ENCODE results near the gene SERPINB6. TPM values are rescaled to one million over a fixed set of nuclear protein-coding genes. Genes with fewer than 3 reads are reported as not detected.
A peak's percentile ranks its signal among the peaks of the same experiment; 100 is the strongest.
"Not testable (repeated sequence)": the region's sequence is repeated elsewhere in the genome, so short reads cannot be mapped to it uniquely, and the experiment has no call there.

Gene SERPINB6
- total and polyA plus RNA-seq, 2 donors: 23.1 to 84.3 TPM

DNA sequence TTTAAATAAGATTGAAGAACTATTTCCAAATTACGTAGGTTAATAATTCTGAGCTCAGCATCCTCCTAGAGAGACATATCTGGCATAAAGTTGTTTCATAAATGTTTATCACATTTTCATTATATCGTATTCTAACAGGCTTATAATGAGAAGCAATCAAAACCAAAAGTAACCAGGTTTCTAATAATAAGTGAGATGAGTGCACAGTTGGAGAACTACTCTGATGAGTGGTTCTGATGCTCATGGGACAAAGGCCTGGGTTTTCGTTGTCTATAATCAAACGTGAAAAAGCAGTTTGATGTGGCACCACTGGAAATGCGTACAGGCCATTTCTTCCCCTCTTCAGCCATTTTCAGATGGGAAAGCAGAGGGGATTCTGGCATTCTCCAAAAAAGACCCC lies 4.7 kb upstream of the SERPINB6 start:
- no peak for DNase-seq (ENCODE audit: low read depth in 6 of 9, low spot score in 9 of 9)
- Histone ChIP-seq H3K4me3 (ENCODE audit: low read length in 2 of 2) (no peak overlapping the region), H3K27ac (ENCODE audit: low read depth in 1 of 2, low read length in 1 of 2) (no peak overlapping the region), H3K4me1 (ENCODE audit: control insufficient read depth in 2 of 2, insufficient read depth in 2 of 2, low read length in 2 of 2) (peaks cover 6% of the 10 kb centered on the region in 2 donors), H3K36me3 (ENCODE audit: control insufficient read depth in 2 of 2, insufficient read depth in 2 of 2, low read length in 1 of 2) (no peaks in the 10 kb centered on the region), H3K9me3 (ENCODE audit: control insufficient read depth in 2 of 2, insufficient read depth in 1 of 2, low read length in 1 of 2) (no peaks in the 10 kb centered on the region), H3K27me3 (ENCODE audit: control insufficient read depth in 2 of 2, insufficient read depth in 1 of 2, low read length in 1 of 2) (peaks cover 12 to 28% of the 10 kb centered on the region in 2 donors)
- 80% methylated on average over 5 of the region's 5 CpGs for WGBS

DNA sequence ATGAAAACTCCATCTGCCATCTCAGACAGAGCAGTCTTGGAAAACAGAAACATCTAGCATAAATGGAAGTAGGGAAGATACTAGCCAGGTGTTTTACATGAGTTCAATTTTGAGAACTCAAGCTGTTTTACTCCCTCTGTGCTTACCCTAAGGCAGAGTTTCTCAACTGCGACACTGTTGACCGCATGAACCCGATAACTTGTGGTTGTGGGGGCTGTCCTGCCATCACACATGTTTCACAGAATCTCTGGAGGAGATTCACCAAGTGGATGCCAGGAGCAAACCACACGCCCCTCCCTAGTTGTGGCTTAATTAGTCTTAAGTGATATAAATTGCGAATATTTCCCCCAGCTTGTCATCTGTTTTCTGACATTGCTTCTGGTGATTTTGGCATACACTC lies 2.3 kb upstream of the SERPINB6 start:
- Histone ChIP-seq H3K27ac (ENCODE audit: low read depth in 1 of 2, low read length in 1 of 2) (no peak overlapping the region), H3K4me1 (ENCODE audit: control insufficient read depth in 2 of 2, insufficient read depth in 2 of 2, low read length in 2 of 2) (peaks cover 6% of the 10 kb centered on the region in 2 donors), H3K27me3 (ENCODE audit: control insufficient read depth in 2 of 2, insufficient read depth in 1 of 2, low read length in 1 of 2) (peaks cover 18 to 49% of the 10 kb centered on the region in 2 donors), H3K36me3 (ENCODE audit: control insufficient read depth in 2 of 2, insufficient read depth in 2 of 2, low read length in 1 of 2) (no peaks in the 10 kb centered on the region), H3K4me3 (ENCODE audit: low read length in 2 of 2) (no peak overlapping the region), H3K9me3 (ENCODE audit: control insufficient read depth in 2 of 2, insufficient read depth in 1 of 2, low read length in 1 of 2) (no peaks in the 10 kb centered on the region)
- no peak for DNase-seq (ENCODE audit: low read depth in 6 of 9, low spot score in 9 of 9)
- 58% methylated on average over 5 of the region's 5 CpGs for WGBS

DNA sequence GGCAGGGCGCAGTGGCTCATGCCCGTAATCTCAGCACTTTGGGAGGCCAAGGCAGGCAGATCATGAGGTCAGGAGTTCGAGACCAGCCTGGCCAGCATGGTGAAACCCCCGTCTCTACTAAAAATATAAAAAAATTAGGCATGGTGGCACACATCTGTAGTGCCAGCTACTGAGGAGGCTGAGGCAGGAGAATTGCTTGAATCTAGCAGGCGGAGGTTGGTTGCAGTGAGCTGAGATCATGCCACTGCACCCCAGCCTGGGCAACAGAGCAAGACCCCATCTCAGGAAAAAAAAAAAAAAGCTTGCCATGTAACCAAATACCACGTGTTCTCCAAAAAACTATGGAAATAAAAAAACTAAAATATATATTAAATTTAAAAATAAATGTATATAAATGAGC lies 1.8 kb upstream of the SERPINB6 start:
- 97% methylated on average over 6 of the region's 6 CpGs for WGBS
- H3K27me3 ChIP-seq (ENCODE audit: control insufficient read depth in 2 of 2, insufficient read depth in 1 of 2, low read length in 1 of 2): peaks cover 19 to 52% of the 10 kb centered on the region in 2 donors
- DNase-seq (ENCODE audit: low read depth in 6 of 9, low spot score in 9 of 9); H3K27ac ChIP-seq (ENCODE audit: low read depth in 1 of 2, low read length in 1 of 2); H3K36me3 ChIP-seq (ENCODE audit: control insufficient read depth in 2 of 2, insufficient read depth in 2 of 2, low read length in 1 of 2); H3K9me3 ChIP-seq (ENCODE audit: control insufficient read depth in 2 of 2, insufficient read depth in 1 of 2, low read length in 1 of 2); H3K4me1 ChIP-seq (ENCODE audit: control insufficient read depth in 2 of 2, insufficient read depth in 2 of 2, low read length in 2 of 2); H3K4me3 ChIP-seq (ENCODE audit: low read length in 2 of 2): not testable (repeated sequence)

DNA sequence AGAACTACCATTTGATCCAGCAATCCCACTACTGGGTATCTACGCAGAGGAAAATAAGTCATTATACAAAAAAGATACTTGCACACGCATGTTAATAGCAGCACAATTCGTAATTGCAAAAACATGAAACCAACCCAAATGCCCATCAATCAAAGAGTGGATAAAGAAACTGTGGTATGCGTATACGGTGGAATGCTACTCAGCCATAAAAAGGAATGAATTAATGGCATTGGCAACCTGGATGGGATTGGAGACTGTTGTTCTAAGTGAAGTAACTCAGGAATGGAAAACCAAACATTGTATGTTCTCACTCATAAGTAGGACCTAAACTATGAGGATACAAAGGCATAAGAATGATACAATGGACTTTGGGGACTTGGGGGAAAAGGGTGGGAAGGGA lies 1.3 kb upstream of the SERPINB6 start:
- H3K4me3 ChIP-seq (ENCODE audit: low read length in 2 of 2); DNase-seq (ENCODE audit: low read depth in 6 of 9, low spot score in 9 of 9); H3K36me3 ChIP-seq (ENCODE audit: control insufficient read depth in 2 of 2, insufficient read depth in 2 of 2, low read length in 1 of 2); H3K27ac ChIP-seq (ENCODE audit: low read depth in 1 of 2, low read length in 1 of 2); H3K9me3 ChIP-seq (ENCODE audit: control insufficient read depth in 2 of 2, insufficient read depth in 1 of 2, low read length in 1 of 2); H3K4me1 ChIP-seq (ENCODE audit: control insufficient read depth in 2 of 2, insufficient read depth in 2 of 2, low read length in 2 of 2): not testable (repeated sequence)
- peaks cover 19 to 52% of the 10 kb centered on the region in 2 donors for H3K27me3 ChIP-seq (ENCODE audit: control insufficient read depth in 2 of 2, insufficient read depth in 1 of 2, low read length in 1 of 2)
- WGBS: 99% methylated on average over 5 of the region's 5 CpGs

DNA sequence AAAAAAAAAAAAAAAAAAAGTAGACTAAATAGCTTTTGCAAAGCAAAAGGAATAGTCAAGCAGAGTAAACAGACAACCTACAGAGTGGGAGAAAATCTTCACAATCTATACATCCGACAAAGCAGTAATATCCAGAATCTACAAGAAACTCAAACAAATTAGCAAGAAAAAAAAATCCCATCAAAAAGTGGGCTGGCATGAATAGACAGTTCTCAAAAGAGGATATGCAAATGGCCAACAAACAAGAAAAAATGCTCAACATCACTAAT lies 786 bp upstream of the SERPINB6 start:
- DNase-seq (ENCODE audit: low read depth in 6 of 9, low spot score in 9 of 9); H3K36me3 ChIP-seq (ENCODE audit: control insufficient read depth in 2 of 2, insufficient read depth in 2 of 2, low read length in 1 of 2); H3K4me1 ChIP-seq (ENCODE audit: control insufficient read depth in 2 of 2, insufficient read depth in 2 of 2, low read length in 2 of 2); H3K4me3 ChIP-seq (ENCODE audit: low read length in 2 of 2); H3K9me3 ChIP-seq (ENCODE audit: control insufficient read depth in 2 of 2, insufficient read depth in 1 of 2, low read length in 1 of 2); H3K27ac ChIP-seq (ENCODE audit: low read depth in 1 of 2, low read length in 1 of 2): not testable (repeated sequence)
- 55% methylated on average over 1 of the region's 1 CpG for WGBS
- H3K27me3 ChIP-seq (ENCODE audit: control insufficient read depth in 2 of 2, insufficient read depth in 1 of 2, low read length in 1 of 2): peaks cover 19 to 52% of the 10 kb centered on the region in 2 donors

DNA sequence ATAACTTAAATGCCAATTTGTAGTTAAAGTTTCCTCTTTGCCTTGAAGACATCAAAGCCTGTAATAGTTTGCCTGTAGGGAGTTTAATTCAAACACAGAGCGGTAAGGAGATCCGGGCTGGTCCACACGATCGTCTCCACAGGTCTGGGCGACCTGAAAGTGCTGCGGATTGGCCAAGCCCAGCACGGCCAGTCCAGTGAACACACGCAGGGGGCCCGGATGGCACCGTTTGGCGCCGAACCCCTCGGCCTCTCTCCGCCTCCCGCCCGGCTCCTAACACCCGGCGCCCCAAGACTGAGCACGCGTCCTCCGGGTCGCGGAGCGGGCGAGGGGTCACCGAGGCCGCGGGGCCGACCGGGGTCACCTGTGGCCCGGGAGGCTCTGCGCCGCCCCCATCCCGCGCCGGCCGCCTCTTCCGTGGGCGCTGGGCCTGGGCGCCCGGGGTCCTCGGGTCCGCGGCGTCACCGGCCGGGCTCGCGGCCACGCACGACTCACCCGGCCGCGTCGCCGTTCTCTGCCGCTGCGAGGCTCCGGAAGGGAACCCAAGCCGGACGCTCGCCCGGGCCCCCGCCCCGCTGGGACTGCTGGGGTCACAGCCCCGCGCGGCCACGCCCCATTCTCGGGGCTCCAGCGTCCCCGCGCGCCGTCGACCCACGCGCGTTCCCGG lies 481 bp downstream of the SERPINB6 start:
- under 1% methylated on average over 80 of the region's 80 CpGs for WGBS
- H3K27me3 ChIP-seq (ENCODE audit: control insufficient read depth in 2 of 2, insufficient read depth in 1 of 2, low read length in 1 of 2): peaks cover 19 to 52% of the 10 kb centered on the region in 2 donors
- peaks cover 6 to 10% of the 10 kb centered on the region in 2 donors for H3K4me1 ChIP-seq (ENCODE audit: control insufficient read depth in 2 of 2, insufficient read depth in 2 of 2, low read length in 2 of 2)
- H3K4me3 ChIP-seq (ENCODE audit: low read length in 2 of 2): peak overlapping the region; percentile 11 to 62
- H3K36me3 ChIP-seq (ENCODE audit: control insufficient read depth in 2 of 2, insufficient read depth in 2 of 2, low read length in 1 of 2): no peaks in the 10 kb centered on the region
- no peak for DNase-seq (ENCODE audit: low read depth in 6 of 9, low spot score in 9 of 9)
- peak overlapping the region in 1 of 2 donors; percentile 74 for H3K27ac ChIP-seq (ENCODE audit: low read depth in 1 of 2, low read length in 1 of 2)
- H3K9me3 ChIP-seq (ENCODE audit: control insufficient read depth in 2 of 2, insufficient read depth in 1 of 2, low read length in 1 of 2): no peaks in the 10 kb centered on the region

DNA sequence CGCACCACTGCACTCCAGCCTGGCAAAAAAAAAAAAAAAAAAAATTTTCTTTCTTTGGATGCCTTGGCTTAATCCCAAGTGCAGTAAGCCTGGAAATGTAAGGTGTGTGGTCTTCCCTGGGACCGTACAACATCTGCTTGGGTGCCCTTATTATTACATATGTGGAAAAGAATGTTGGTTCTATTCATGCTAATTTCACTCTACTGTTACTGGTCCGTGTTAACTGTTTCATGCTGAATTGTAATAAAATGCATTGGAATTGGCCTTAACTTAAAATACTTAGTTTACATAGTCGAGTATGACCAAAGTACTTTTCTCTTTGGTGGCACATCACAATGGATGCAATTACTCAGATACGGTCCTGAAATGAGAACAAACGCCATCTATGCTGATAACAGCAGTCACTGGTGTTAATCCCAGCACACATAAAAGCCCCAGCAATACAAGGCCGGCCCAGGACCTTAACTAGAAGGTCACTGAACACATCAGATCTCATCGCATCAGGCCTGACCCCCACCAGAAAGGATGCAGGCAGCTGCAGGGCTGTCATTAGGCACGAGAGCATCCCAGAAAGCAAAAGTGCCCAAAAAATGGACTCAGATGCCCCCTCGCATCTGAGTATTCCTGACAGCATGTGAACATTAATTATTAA lies 1.2 kb downstream of the SERPINB6 start:
- Histone ChIP-seq H3K4me1 (ENCODE audit: control insufficient read depth in 2 of 2, insufficient read depth in 2 of 2, low read length in 2 of 2) (peaks cover 6 to 10% of the 10 kb centered on the region in 2 donors), H3K27me3 (ENCODE audit: control insufficient read depth in 2 of 2, insufficient read depth in 1 of 2, low read length in 1 of 2) (peaks cover 19 to 52% of the 10 kb centered on the region in 2 donors), H3K36me3 (ENCODE audit: control insufficient read depth in 2 of 2, insufficient read depth in 2 of 2, low read length in 1 of 2) (no peaks in the 10 kb centered on the region), H3K9me3 (ENCODE audit: control insufficient read depth in 2 of 2, insufficient read depth in 1 of 2, low read length in 1 of 2) (no peaks in the 10 kb centered on the region), H3K4me3 (ENCODE audit: low read length in 2 of 2) (no peak overlapping the region), H3K27ac (ENCODE audit: low read depth in 1 of 2, low read length in 1 of 2) (no peak overlapping the region)
- WGBS: 78% methylated on average over 10 of the region's 10 CpGs
- DNase-seq (ENCODE audit: low read depth in 6 of 9, low spot score in 9 of 9): no peak

DNA sequence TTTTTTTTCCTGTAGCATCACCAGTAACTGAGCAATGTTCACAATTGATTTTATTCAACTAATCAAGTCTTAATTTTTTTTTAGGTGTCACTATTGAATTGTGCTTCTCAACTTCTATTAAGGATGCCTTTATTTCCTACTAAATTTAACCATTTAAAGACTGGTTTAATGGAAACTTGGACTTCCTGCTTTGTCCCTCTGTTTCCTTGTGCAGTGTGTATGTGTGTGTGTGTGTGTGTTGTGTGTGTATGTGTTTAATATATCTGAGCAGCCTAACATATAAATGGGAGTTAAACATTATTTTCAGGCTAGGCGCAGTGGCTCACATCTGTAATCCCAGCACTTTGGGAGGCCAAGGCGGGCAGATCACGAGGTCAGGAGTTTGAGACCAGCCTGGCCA lies 1.8 kb downstream of the SERPINB6 start:
- no peak overlapping the region for H3K4me3 ChIP-seq (ENCODE audit: low read length in 2 of 2)
- no peak overlapping the region for H3K27ac ChIP-seq (ENCODE audit: low read depth in 1 of 2, low read length in 1 of 2)
- H3K4me1 ChIP-seq (ENCODE audit: control insufficient read depth in 2 of 2, insufficient read depth in 2 of 2, low read length in 2 of 2): peaks cover 6 to 10% of the 10 kb centered on the region in 2 donors

DNA sequence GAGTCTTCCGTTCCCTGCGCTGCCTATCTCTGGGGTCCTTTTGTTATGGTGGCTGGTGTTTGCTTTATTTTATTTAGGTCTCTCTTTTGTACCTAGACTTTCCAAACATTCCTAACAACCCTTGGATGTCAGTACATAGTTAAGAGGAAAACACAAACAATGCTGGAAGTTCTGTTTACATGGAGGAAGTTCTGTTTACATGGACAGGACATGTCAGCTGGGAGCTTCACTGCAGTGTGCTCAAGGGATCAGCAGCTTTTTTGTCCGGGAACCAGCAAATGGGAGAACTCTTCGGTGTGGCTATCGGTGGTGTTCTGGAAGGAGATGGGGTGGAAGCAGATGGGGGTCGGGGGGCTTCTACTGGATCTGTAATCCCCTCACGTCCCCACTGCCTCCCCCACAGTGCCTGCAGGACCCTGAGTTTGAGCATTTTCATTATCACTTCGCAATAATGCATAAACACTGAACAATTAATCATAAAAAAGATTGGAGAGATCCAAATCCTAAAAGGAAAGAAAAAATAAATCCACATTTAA lies 2.7 kb downstream of the SERPINB6 start:
- WGBS: 89% methylated on average over 8 of the region's 8 CpGs
- no peak overlapping the region for H3K27ac ChIP-seq (ENCODE audit: low read depth in 1 of 2, low read length in 1 of 2)
- no peak for DNase-seq (ENCODE audit: low read depth in 6 of 9, low spot score in 9 of 9)
- H3K4me1 ChIP-seq (ENCODE audit: control insufficient read depth in 2 of 2, insufficient read depth in 2 of 2, low read length in 2 of 2): peaks cover 6 to 10% of the 10 kb centered on the region in 2 donors
- no peaks in the 10 kb centered on the region for H3K9me3 ChIP-seq (ENCODE audit: control insufficient read depth in 2 of 2, insufficient read depth in 1 of 2, low read length in 1 of 2)
- H3K36me3 ChIP-seq (ENCODE audit: control insufficient read depth in 2 of 2, insufficient read depth in 2 of 2, low read length in 1 of 2): no peaks in the 10 kb centered on the region
- peaks cover 18 to 48% of the 10 kb centered on the region in 2 donors for H3K27me3 ChIP-seq (ENCODE audit: control insufficient read depth in 2 of 2, insufficient read depth in 1 of 2, low read length in 1 of 2)
- H3K4me3 ChIP-seq (ENCODE audit: low read length in 2 of 2): no peak overlapping the region

More for the DNA sequence above, 1.8 kb downstream of the SERPINB6 start:
- Histone ChIP-seq H3K27me3 (ENCODE audit: control insufficient read depth in 2 of 2, insufficient read depth in 1 of 2, low read length in 1 of 2) (peaks cover 19 to 50% of the 10 kb centered on the region in 2 donors), H3K36me3 (ENCODE audit: control insufficient read depth in 2 of 2, insufficient read depth in 2 of 2, low read length in 1 of 2) (no peaks in the 10 kb centered on the region), H3K9me3 (ENCODE audit: control insufficient read depth in 2 of 2, insufficient read depth in 1 of 2, low read length in 1 of 2) (no peaks in the 10 kb centered on the region)
- 93% methylated on average over 3 of the region's 3 CpGs for WGBS
- DNase-seq (ENCODE audit: low read depth in 6 of 9, low spot score in 9 of 9): no peak

Measured in thymus (tissue), 11 donors.